HG03520 (cell line): ENCODE results near the gene SKA1.
"Not testable (repeated sequence)": the region's sequence is repeated elsewhere in the genome, so short reads cannot be mapped to it uniquely, and the experiment has no call there.

Experiments used
- ATAC-seq: cut with Tn5 transposase; IDR thresholded peaks from one replicate; pipeline ENCODE4 v1.9.1; 2021; ENCODE audit warnings: mild to moderate bottlenecking, moderate library complexity; ENCODE audit not compliant: unreplicated experiment

SKA1 gene

GRCh38 chr18:50393802-50394201 lies 19.0 kb downstream of the SKA1 start:
- ATAC-seq = no peak

GRCh38 chr18:50395093-50395492 lies 20.2 kb downstream of the SKA1 start:
- ATAC-seq = no peak

GRCh38 chr18:50396005-50396660 lies 21.3 kb downstream of the SKA1 start:
- no peak for ATAC-seq

- ATAC-seq = no peak
These were observed 22.2 kb downstream of the SKA1 start for GRCh38 chr18:50397023-50397422.

DNA sequence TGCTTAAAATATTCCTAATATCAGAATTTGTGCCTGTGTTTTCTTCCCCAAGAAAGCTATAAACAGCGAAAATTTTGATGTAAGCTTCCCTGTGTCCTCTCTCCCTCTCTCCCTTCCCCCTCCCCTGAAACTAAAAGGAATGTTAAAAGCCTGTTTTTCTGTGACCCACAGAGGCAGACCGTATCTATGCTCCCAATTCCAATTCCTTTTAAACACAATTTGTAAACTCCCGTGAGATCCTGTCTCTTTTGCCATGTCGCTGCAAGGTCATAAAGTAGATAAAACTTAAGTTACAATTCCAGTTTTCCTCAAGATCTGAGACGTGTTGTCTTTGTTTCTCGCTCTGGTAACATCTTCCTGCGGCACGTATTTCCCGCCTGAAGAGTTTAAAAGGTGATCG lies 23.3 kb downstream of the SKA1 start:
- no peak for ATAC-seq

- ATAC-seq = no peak
These were observed 24.1 kb downstream of the SKA1 start for GRCh38 chr18:50398947-50399346.

- ATAC-seq = no peak
These were observed 24.7 kb downstream of the SKA1 start for GRCh38 chr18:50399582-50399981.

GRCh38 chr18:50400438-50400837 lies 25.6 kb downstream of the SKA1 start:
- ATAC-seq = not testable (repeated sequence)

DNA sequence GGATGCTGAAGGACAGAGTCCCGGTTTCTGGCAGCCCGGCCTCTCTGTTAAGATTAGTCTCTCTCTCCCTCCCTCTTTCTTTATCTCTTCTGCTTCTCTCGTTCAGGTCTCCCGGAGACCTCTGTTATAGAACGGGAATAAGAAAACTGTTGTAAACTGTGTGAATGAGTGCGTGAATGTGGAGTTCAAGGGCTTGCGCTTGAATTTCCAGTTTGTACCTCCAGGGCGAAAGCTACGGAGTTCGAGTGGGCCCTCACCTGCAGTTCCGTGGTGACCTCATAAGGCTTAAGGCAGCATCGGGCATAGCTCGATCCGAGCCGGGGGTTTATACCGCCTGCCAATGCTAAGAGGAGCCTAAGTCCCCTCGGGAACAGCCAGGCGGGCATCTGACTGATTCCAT lies 26.4 kb downstream of the SKA1 start:
- ATAC-seq = no peak

DNA sequence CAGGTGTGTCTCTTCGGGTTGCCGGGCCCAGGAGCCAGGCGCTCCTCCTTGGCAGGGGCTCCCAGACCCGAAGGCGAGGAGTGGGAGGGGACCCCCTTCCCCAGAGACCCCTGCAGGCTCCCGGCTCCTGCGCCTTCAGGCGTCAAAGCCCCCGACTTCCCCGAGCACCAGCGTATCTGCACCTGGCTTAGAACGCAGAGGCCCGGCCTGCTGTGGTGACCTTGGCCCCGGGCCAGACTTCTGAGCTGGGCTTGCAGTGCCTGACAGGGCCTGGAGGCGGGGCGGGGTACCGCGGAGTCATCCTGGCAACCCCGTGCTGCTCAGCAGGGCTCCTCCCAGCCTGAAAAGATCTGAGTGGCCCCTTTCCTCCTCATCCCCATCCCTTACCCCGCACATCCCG lies 27.0 kb downstream of the SKA1 start:
- ATAC-seq = no peak

DNA sequence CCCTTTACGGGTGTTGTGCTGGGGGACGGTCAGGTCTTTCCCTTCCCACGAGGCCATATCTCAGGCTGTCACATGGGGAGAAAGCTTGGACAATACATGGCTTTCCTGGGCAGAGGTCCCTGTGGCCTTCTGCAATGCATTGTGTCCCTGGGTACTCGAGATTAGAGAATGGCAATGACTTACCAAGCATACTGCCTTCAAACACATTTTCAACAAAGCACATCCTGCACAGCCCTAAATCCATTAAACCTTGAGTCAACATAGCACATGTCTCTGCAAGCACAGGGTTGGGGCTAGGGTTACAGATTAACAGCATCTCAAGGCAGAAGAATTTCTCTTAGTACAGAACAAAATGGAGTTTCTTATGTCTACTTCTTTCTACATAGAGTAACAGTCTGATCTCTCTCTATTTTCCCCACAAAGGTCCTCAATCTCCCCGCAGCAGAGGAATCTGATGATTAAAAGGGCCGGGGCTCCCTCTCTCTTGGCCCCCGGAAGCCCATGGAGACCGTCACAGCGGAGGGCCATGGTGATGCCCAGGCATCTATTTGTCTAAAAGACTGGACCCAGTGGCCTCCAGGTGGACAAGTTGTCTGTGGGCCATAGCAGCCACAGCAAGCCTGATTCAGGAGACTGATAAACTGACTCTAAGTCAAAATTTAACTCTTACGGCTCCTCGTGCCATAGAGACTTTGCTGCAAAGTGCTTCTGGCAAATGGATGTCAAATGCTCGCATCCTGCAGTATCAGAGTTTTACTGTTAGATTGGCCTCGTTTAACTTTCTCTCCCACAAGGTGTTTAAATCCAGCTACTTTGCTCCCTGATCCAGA lies 30.1 kb downstream of the SKA1 start:
- not testable (repeated sequence) for ATAC-seq

- ATAC-seq = no peak
These were observed 30.9 kb downstream of the SKA1 start for GRCh38 chr18:50405582-50406271.

DNA sequence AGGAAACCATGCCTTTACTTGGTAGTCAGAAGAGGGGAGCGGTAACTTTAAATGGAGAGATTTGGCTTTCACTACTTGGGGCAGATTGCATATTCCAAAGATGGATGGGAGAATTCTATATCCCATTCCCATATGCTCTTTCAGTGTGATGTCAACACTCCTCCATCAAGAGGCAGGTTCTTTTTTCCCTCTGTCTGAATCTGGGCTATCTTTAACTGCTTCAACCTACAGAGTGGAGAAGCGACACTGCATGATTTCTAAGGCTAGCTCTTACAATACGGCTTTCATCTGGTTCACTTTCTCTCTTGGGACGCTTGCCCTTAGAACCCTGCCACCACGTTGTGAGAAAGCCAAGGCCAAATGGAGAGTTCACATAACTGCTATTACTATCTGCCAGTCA lies 34.4 kb downstream of the SKA1 start:
- ATAC-seq = no peak

DNA sequence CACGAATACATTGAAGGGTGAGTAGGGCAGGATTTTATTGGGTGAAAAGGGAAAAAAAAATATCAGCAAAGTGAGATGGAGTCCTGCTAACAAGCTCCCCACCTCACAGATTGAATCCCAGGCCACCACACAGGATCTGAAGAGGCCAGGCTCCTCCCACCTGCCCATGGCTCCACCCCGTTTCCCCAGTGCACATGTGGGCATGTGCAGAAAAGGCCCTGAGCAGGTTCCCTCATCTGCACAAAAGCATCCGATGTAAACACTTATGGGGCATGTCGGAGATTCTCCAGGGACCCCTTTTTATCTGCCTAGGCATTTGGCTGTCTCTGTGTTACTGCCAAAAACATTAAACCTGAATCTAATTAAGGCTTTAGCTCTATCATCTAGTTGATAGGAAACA lies 35.2 kb downstream of the SKA1 start:
- no peak for ATAC-seq

- ATAC-seq = no peak
These were observed 36.0 kb downstream of the SKA1 start for GRCh38 chr18:50410894-50411293.

DNA sequence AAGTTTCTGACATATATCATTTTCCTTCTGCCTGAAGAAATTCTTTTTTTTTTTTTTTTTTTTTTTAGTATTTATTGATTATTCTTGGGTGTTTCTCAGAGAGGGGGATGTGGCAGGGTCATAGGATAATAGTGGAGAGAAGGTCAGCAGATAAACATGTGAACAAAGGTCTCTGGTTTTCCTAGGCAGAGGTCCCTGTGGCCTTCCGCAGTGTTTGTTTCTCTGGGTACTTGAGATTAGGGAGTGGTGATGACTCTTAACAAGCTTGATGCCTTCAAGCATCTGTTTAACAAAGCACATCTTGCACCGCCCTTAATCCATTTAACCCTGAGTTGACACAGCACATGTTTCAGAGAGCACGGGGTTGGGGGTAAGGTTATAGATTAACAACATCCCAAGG lies 42.0 kb downstream of the SKA1 start:
- ATAC-seq = not testable (repeated sequence)

- ATAC-seq = not testable (repeated sequence)
These were observed 42.9 kb downstream of the SKA1 start for GRCh38 chr18:50417705-50418104.

GRCh38 chr18:50418650-50419049 lies 43.8 kb downstream of the SKA1 start:
- ATAC-seq = no peak

DNA sequence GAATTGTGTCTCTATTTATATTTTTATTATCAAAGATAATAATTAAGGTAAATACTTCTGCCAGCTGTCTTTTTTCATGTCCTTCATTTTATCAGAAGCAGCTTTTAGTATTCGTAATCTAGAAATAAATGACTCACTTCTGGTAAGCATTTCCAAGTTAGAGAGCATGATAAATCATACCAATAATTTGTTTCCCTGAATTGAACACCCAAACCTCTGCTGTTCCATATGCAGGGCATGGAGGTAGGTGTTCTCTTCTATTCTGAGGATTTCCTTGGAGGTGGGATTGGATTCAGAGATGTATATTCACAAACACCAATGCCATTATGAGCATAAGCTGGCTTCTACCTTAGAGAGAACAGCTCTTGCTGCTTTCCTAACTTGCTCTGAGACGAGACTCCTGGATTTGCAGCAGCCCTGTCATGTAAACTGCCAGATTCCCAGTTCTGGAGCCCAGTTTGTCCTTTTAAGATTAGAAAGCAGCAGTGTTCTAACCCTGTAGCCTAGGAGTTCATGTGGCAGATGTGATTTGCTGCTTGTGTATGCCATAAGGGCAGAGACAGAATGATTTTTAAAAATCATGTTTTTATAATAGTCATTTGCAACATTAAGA lies 47.5 kb downstream of the SKA1 start:
- ATAC-seq = no peak

- no peak for ATAC-seq
These were observed 50.2 kb downstream of the SKA1 start for GRCh38 chr18:50424877-50425690.

DNA sequence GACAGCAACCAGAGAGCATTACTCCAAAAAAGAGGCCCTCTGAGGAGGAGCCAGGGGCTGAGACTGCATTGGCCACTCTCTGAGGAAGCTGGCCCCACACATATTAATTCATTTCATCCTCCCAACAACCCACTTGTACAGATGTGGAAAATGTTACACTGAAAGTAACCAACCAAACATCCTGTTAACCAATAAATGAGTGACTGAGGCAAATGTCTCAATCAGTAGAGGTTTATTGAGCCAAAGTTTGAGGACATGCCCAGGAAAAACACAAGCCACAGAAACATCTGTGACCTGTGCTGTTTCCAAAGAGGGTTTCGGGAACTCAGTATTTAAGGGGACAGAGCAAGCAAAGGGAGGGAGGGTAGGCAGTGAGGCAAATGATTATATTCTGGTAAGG lies 53.0 kb downstream of the SKA1 start:
- no peak for ATAC-seq
